ENCODE data around the gene CCNG2.
"Not testable (repeated sequence)": the region's sequence is repeated elsewhere in the genome, so short reads cannot be mapped to it uniquely, and the experiment has no call there.

Gene CCNG2, protein sequence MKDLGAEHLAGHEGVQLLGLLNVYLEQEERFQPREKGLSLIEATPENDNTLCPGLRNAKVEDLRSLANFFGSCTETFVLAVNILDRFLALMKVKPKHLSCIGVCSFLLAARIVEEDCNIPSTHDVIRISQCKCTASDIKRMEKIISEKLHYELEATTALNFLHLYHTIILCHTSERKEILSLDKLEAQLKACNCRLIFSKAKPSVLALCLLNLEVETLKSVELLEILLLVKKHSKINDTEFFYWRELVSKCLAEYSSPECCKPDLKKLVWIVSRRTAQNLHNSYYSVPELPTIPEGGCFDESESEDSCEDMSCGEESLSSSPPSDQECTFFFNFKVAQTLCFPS

DNA sequence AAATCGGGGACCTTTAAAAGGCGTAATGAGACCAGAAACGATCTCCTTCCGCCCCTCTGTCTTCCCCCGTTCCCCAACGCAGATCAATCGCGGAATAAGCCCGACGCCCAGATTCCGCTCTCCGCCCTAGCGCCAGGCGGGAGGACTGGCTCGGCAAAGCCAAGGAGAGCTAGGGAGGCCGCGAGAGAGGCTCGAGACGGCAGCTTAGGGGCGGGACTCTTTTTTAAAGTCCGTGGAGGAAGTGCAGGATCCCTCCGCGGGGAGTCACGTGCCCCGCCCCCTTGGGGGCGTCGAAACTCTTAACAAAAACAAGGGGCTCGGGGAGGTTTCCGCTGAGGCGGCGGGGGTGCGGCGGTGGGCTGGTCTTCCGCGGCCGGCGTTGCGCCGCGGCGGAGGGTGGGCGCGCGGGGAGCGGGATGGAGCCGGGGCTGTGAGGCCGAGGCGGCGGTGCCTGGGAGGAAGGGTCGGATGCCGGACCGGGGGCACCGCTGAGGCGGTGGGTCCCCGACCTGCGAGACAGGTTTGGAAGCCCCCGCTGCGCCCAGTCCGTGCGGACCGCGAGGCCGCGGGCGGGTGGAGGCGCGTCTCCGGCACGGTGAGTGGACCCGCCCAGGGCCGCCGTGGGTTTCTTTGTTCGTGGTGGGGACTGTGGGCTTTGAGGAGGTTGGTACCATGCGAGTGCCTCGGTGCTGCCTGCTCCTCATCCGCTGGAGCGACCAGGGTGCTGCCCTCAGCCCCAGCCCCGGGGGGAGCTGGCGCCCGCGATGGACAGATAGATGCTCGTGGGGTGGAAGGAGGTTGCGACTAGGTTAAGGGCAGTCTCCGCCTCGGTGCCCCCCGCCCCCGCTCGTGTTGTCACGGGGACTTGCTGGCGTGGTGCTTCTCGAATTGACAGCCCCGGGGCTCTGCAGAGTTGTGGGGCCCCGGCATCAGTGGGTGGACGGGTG is at the start of gene CCNG2:
Gene CCNG2 (plus strand): TSS at position 296 of the 947 bp plus-strand sequence. CDS start 1,326 bp downstream, outside the sequence.
- peak; percentile 78 for DNase-seq

DNA sequence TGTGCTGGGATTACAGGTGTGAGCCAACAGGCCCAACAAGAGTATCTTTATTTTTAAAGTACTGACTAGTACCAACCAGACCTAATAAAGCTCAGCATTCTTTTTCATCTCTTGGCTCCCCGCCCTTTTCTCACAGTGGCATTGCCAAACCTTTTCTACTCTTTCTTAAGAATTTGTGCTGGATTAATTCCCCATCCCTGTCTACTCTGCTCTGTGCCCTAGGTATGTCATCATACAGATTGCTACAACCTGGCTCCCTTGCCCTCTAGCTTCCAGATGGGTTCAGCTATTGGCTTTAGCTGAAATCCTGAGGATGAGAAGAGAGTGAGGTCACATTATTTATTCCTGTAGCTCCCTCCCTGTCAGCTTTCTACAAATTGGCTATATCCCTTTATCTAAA is 46.3 kb upstream of the CCNG2 start:
- no peak for DNase-seq

DNA sequence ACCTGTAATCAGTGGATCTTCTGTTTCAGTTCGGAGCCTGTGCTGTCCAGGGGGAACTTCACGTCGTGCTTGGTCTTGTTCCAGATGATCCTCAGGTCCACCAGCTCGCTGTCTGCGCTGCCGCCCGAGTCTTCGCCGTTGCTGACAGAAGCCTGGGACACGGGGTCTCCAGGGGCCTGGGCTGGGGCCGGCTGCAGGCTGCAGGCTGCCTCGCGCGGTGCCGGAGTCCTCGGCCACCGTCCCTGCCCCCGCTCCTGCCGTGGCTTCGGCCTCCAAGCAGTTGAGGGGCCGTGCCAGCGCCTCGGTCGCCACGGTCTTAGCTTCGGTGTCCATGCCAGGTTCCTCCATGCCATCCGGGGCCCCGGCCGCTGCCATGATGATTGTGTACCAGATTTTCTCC is 43.9 kb upstream of the CCNG2 start:
- DNase-seq: no peak

DNA sequence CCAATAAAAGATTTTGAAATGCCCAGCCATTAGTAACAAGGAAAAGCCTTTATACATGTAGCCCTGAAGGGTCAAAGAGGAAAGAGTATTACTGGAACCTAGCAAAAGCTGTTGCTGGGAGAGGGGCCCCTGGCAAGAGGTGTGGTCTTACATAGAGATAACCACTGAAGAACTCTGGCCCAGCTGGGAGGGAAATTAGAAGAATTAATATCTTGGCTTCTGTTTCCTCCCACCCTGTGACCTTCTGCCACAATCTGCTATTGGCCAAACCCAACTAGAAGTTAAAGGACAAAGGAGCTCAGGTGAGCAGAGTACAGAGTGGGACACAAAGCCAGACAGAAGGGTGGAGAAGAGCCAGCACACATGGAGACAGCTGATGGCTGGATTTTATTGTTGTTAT is 39.3 kb upstream of the CCNG2 start:
- no peak for DNase-seq

DNA sequence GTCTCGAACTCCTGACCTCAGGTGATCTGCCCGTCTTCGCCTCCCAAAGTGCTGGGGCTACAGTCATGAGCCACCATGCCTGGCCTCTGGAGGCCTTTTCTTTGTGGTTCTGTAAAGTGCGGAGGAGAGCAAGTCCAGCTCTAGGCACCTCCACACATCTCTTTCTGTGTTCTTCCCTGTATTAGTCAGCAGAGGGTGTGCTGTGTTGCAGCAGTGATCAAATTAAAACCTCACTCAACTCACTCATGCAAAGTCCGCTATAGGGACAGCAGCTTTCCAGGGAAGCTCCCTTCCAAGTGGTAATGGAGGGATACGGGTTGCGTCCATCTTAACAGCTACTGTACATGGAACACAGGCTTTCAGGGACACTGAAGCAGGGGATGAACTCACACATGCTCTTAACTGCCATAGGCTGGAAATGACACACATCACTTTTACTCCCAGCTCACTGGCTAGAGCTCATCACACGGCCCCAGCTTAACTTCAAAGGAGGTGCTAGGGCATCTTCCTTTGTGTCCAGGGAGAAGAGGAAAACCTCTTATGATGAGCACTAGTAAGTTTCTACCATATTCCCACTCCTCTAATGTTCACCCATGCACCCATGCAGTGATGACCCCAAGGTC is 36.0 kb upstream of the CCNG2 start:
- DNase-seq: no peak

DNA sequence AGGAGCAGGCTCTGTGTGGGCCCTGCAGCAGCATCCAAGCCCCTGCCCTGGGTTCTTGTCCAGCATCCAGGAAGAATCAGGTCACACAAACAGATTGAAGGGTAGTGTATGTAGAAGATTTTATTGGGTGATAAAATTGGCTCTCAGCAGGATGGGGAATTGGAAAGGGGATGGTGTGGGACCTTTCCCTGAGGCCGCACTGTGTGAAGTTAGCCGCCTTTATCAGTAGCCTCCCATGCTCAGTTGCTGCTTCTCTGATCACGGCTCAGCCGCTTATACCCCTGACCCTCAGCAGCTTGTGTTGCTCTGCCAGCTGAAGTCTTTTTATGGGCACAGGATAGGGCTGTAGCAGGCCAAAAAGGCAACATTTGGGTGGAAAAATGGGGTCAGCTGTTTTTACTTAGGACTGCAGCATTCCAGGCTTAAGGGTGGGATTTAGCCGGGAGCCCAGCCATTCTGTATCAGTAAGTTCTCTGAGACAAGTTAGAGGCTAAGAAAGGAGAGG is 35.2 kb upstream of the CCNG2 start:
- no peak for DNase-seq

DNA sequence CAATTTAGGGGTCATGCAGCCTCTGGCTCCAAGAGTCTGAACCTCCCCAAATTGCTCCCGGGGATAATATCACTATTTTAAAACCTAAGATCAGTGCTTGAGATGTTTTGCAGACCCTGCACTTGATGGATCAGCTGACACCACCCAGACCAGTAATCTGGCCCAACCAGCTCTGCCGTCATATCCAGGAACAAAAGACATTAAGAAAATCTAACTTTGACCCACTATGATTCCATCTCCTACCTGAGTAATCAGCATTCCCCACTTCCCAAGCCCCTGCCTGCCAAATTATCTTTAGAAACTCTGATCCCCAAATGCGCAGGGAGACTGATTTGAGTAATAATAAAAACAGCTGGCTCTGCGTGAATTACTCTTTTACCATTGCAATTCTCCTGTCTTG is 34.4 kb upstream of the CCNG2 start:
- no peak for DNase-seq

DNA sequence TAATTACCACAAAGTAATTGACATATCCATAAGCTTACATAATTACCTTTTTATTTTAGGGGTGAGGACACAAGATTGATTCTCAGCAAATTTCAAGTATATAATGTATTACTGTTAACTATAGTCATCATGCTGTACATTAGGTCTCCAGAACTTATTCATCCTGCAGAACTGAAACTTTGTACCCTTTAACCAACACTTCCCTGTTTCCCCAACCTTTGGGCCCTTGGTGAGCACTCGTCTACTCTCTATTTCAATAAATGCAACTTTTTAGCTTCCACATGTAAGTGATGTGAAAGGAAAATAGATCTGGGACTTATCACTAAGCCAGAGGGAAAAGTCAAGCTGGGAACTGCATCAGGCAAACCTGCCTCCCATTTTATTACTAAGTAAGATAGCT is 33.6 kb upstream of the CCNG2 start:
- no peak for DNase-seq

DNA sequence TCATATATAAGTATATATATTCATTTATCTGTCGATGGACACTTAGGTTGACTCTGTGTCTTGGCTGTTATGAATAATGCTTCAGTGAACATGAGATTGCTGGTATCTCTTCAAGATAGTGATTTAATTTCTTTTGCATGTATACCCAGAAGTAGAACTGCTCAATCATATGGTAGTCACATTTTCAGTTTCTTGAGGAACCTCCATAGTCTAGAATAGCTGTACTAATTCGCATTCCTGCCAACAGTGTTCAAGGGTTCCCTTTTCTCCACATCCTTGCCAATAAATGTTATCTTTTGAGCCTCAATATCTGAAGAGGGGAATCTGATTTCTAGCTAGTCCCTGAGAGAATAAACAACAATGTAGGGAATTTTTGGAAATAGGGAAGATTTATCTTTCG is 32.4 kb upstream of the CCNG2 start:
- no peak for DNase-seq

DNA sequence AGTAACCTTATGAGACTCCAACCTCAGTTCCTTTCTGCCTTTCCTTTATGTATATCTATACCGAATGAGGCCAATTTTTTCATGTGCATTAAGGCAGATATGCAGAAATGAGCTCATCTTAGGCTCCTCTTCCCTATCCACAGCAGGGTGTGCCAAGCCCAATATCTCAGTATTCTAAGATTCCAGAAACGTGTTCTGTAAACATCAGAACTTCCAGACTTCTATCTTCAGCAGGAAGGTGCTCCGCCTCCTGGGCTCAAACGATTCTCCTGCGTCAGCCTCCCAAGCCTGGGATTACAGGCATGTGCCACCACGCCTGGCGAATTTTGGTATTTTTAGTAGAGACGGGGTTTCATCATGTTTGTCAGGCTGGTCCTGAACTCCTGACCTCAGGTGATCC is 31.0 kb upstream of the CCNG2 start:
- DNase-seq: no peak

DNA sequence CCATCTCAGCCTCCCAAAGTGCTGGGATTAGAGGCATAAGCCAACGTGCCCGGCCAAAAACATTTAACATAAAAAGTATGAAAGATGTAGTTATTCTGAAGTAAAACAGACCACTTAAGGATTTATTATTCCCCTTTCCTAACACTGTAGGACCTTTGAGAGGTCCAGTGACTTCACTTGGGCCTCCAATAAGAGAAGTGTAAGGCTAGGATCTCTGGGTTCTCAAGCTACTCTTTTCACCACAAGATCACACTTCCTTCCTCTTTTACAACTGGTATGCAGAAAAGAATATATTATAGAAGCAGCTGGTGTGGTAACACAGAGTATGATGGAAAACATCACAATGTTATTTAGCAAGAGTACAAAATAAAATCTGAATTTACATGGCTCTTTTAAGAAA is 30.2 kb upstream of the CCNG2 start:
- DNase-seq: no peak

DNA sequence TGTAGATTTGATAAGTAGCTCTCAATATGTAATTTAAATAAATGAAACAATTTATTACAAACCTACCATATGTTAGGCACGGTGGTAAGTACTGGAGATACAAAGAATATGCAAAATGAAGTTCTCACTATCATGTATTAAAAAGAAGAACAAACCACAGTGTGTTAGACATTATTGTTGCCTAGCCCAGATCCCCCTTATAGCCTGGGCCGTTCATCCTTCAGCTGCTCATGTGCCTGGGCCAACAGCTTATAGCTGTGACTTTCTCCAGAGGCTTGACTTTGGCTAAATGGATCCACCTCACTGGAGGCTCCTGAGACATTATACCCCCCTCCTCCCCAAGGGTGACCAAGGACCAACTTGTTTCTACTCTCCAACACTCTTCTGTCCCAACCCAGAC is 29.8 kb upstream of the CCNG2 start:
- no peak for DNase-seq

DNA sequence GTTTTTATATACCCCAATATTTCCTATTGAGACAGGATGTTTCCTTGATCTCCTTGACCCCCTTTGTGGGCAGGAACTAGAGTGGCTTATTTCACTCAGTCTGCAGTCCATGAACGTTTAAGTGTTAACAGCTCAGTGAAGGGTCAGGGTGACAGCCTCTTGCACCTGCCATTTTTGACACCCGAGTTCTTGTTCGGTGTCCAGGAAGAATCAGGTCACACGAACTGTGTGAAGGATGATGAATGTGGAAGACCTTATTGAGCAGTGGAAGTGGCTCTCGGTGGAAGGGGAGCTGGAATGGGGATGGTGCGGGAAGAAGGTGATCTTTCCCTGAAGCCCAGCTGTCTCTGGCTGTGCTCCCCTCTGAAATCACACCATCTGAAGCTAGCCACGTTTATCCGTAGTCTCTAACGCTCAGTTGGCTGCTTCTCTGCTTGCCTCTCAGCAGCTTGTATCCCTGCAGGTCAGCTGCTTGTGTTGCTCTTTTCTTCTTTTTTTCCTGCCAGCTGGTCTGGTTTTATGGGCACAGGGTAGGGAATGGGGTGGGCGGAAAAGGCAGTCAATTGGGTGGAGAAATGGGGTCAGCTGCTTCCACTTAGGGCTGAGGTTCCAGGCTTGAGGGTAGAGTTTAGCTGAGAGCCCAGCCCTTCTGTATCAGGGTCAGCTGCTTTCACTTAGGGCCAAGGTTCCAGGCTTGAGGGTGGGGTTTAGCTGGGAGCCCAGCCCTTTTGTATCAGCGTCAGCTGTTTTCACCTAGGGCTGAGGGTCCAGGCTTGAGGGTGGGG is 29.0 kb upstream of the CCNG2 start:
- no peak for DNase-seq

DNA sequence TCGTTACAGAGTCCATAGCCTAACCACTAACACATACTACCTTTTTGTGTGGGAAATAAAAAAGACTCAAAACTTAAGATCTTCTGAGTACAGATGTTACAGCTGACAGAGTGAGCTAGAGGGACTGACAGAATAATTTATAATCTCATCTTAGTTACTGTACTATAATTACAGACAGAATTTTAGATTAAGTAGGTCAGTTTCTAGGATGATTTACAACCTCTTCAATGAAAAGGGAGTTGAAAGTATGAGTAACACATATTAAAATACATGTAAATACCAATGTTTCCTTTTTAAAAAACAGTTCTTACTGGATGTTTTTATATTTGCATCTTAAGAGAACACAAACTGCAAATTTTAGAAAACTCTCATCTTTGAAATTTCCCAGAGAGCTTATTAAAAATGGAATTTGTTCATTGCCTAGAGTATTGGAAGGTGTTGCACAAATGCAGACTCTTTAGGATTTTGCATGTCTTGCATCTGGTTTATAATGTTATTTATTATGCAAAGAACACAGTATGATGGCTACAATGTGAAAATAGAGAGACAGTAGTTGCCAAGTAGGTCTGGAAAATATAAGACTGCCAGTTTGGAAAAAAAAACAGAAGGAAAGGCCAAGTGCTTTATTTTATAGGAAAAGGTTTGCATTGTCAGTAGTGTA is 24.2 kb upstream of the CCNG2 start:
- DNase-seq: no peak

DNA sequence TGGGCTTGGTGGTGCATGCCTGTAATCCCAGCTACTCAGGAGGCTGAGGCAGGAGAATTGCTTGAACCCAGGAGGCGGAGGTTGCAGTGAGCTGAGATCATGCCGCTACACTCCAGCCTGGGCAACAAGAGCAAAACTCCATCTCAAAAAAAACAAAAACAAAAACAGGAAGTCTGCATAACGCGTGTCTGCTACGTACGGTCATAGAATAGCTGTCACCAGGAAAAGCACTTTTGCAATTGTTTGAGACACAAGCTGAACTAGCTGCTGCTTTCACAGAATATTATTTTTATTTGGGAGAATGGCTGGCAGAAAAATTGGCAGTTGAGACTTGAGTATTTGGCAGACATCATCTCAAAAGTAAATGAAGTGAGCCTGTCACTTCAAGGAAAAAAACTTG is 19.6 kb upstream of the CCNG2 start:
- DNase-seq: not testable (repeated sequence)

DNA sequence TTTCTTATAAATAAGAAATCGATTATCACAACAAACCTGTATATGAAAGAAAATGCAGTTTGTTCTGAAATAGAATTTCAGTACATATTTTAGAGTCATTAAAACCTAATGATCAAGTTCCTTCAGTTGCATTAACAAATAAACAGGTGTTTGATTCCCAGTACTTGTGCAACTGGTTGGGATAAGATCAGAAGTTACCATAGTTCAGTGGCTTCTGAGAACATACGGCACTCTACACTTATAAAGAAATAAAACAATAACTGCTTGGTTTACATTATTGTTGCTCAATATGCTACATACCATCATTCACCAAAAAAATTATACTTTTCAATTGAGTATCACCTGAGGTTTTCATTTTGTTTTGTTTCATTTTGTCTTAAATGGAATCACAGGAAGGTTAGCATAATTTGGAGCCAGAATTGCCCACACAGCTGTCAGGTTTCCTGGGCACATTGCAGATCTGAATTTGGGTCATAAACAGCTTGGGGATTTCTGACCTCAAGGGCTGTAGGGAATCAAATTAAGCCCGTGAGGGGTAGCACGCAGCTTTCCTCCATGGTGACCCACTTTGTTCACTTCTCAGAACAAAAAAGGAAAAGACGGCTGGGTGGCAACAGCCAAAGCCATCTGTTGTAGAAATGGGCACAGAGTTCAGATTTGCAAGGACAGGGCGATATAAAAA is 14.9 kb upstream of the CCNG2 start:
- no peak for DNase-seq

DNA sequence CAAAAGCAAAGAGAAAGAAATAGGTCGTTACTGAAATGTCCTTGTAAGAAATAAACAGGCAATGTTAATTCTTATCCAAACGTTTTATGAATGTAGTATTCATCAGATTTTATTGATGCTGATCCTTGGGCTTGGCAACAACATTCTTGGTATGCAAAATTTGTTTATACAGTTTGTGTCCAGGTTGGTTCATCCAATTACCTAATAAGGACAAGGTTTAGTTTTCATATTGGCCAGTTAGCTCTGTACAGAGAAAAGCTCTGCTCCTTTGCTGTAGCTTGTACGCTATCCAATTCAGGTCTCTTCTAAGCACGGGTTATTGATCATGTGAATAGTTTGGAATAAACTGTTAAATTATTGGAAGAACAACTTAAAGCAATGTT is 14.4 kb upstream of the CCNG2 start:
- no peak for DNase-seq

DNA sequence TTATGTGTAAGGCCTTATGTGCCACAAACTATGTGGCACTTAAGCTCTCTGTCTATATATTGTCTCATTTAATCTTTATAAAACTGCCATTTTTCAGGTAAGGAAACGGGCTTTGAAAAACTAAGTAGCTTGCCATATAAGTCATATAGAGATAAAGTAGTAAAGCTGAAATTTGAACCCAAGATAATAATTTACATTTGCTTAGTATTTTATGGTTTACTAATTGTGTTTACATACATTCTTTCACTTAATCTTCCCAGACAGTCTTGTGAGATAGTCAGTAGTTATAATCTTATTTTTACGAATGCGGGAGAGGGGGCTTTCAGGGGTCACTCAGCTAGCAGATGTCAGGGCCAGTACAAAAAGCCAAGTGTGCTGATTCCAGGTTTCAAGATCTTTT is 13.9 kb upstream of the CCNG2 start:
- no peak for DNase-seq

DNA sequence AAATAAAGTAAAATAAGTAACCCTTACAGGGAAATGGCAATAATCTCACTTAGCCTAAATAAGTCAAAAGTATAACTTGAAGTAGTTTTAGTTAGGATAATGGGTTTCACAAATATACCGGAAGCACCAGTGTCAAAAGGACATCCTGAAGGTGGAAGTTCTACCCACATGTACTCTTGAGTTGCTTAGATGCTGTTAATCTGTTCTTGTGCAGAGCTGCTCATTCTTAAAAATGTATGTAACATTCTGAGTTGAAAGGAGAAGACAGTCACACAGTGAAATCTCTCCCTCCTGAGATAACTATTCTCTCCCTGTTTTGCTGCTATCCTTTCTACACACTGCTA is 11.2 kb upstream of the CCNG2 start:
- no peak for DNase-seq

DNA sequence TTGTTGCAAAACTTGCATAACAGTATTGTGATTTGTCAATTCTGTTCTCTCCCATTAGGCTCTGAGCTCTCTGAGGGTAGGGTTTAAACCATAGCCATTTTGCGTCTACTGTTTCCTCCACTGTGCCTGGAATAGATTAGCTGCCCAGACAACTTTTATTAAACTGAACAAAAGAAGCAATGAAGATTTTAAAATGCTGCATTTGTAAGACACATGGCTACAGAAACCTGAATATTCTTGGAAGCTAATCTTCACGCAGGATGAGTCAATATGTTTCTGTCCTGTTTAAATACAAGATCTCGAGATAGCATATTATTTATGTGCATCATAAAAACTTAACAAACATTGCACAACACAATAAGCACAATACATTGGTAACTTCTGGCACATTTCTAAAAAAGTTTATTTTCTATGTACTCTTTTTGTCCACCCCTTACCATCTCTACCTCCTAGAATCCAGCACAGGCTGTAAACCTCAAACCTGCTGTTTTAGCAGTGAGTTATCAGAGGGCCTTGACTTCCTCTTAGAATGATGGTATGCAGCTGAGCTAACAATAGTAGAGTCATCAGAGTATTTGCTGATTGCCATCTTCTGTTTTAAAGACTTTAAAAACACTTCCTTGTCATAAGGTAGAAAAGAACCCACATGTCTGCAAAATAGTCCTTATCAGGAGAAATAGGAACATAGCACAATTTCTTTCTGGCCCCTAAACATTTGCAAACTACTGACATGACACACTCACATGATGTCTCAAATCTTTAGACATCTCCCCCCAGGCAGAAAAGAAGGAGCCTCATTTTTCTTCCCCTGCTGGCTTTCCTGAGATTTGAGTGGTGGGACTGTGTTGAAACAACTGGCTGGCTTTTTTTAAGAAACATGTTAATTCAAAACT is 10.6 kb upstream of the CCNG2 start:
- no peak for DNase-seq
